ENCODE data around the gene VWA7. TPM values are rescaled to one million over a fixed set of nuclear protein-coding genes. Genes with fewer than 3 reads are reported as not detected.
A peak's percentile ranks its signal among the peaks of the same experiment; 100 is the strongest.

VWA7 gene
- total RNA-seq, 1 donor from 2014 or later: 0.94 TPM

GRCh38 chr6:31737315-31737990 lies 39.7 kb downstream of the VWA7 start:
- DNase-seq (ENCODE audit: low spot score): no peak
- intact Hi-C loops (cut with DNase I): loop anchor here (10.0 kb wide), 1 partner anchor 157 kb away; the partner anchor contains the start of gene EHMT2
- ATAC-seq: no peak

- DNase-seq (ENCODE audit: low spot score) (no peak), ATAC-seq (no peak)
- intact Hi-C loops (cut with DNase I): loop anchor here (10.0 kb wide), 1 partner anchor 158 kb away; the partner anchor contains the start of gene EHMT2
These were observed 40.3 kb downstream of the VWA7 start for GRCh38 chr6:31736768-31737314.

GRCh38 chr6:31736021-31736767 lies 40.9 kb downstream of the VWA7 start, which contains the start of gene CLIC1:
TSS of gene CLIC1 (minus strand) at chr6:31736530. CDS start at chr6:31736300, 230 bp downstream.
- ATAC-seq (peak; percentile 81), DNase-seq (ENCODE audit: low spot score) (peak; percentile 93)
- intact Hi-C loops (cut with DNase I): loop anchor here (10.0 kb wide), 1 partner anchor 159 kb away; the partner anchor contains the start of gene EHMT2

GRCh38 chr6:31734821-31735406 lies 42.2 kb downstream of the VWA7 start:
- ATAC-seq (no peak), DNase-seq (ENCODE audit: low spot score) (no peak)
- intact Hi-C loops (cut with DNase I): loop anchor here (10.0 kb wide), 1 partner anchor 160 kb away; the partner anchor contains the start of gene EHMT2

- intact Hi-C loops (cut with DNase I): loop anchor here (10.0 kb wide), 1 partner anchor 160 kb away; the partner anchor contains the start of gene EHMT2
- no peak for DNase-seq (ENCODE audit: low spot score)
- no peak for ATAC-seq
These were observed 42.8 kb downstream of the VWA7 start for GRCh38 chr6:31734247-31734820.

- no peak for DNase-seq (ENCODE audit: low spot score)
- intact Hi-C loops (cut with DNase I): loop anchor here (10.0 kb wide), 1 partner anchor 161 kb away; the partner anchor contains the start of gene EHMT2
- ATAC-seq: no peak
These were observed 43.4 kb downstream of the VWA7 start for GRCh38 chr6:31733734-31734133.

GRCh38 chr6:31732029-31732428 lies 45.1 kb downstream of the VWA7 start:
- intact Hi-C loops (cut with DNase I): loop anchor here (10.0 kb wide), 1 partner anchor 163 kb away; the partner anchor contains the start of gene EHMT2
- no peak for DNase-seq (ENCODE audit: low spot score)
- ATAC-seq: no peak

GRCh38 chr6:31730631-31731086 lies 46.5 kb downstream of the VWA7 start:
- intact Hi-C loops (cut with DNase I): loop anchor here (10.0 kb wide), 1 partner anchor 164 kb away; the partner anchor contains the start of gene EHMT2
- ATAC-seq: no peak
- no peak for DNase-seq (ENCODE audit: low spot score)

GRCh38 chr6:31729979-31730630 lies 47.0 kb downstream of the VWA7 start:
- DNase-seq (ENCODE audit: low spot score): peak; percentile 96
- intact Hi-C loops (cut with DNase I): loop anchor here (10.0 kb wide), 2 partner anchors 105 to 165 kb away; partner anchors contain the start of gene EHMT2
- peak; percentile 91 for ATAC-seq

- DNase-seq (ENCODE audit: low spot score) (peak; percentile 98), ATAC-seq (peak; percentile 94)
- intact Hi-C loops (cut with DNase I): loop anchor here (10.0 kb wide), 1 partner anchor 105 kb away; no protein-coding TSS in a partner anchor
These were observed 47.6 kb downstream of the VWA7 start for GRCh38 chr6:31729515-31729978.

- ATAC-seq (peak; percentile 57), DNase-seq (ENCODE audit: low spot score) (no peak)
- intact Hi-C loops (cut with DNase I): loop anchor here (10.0 kb wide), 1 partner anchor 106 kb away; no protein-coding TSS in a partner anchor
These were observed 48.2 kb downstream of the VWA7 start, which contains the start of gene DDAH2 for GRCh38 chr6:31728767-31729514. TSS of gene DDAH2 (minus strand) at chr6:31729299. CDS start at chr6:31729161, 138 bp downstream.

GRCh38 chr6:31727717-31728671 lies 49.1 kb downstream of the VWA7 start:
- intact Hi-C loops (cut with DNase I): loop anchor here (10.0 kb wide), 1 partner anchor 107 kb away; no protein-coding TSS in a partner anchor
- no peak for DNase-seq (ENCODE audit: low spot score)
- ATAC-seq: no peak

- intact Hi-C loops (cut with DNase I): loop anchor here (10.0 kb wide), 1 partner anchor 108 kb away; no protein-coding TSS in a partner anchor
- DNase-seq (ENCODE audit: low spot score) (no peak), ATAC-seq (no peak)
These were observed 50.0 kb downstream of the VWA7 start for GRCh38 chr6:31727034-31727716.

GRCh38 chr6:31725502-31726350 lies 51.4 kb downstream of the VWA7 start:
- ATAC-seq (no peak), DNase-seq (ENCODE audit: low spot score) (no peak)
- intact Hi-C loops (cut with DNase I): loop anchor here (10.0 kb wide), 1 partner anchor 109 kb away; no protein-coding TSS in a partner anchor
